ENCODE results near the gene DISP3. TPM values are rescaled to one million over a fixed set of nuclear protein-coding genes. Genes with fewer than 3 reads are reported as not detected.

The DISP3 gene
- polyA plus RNA-seq, 1 of the 3 experiments (the other 2 are of a cell fraction), result 0.08 TPM

- H2AFZ ChIP-seq (ENCODE audit: low read depth), result no peak overlapping the region
- no peaks in the 10 kb centered on the region for H3K27me3 ChIP-seq (ENCODE audit: insufficient read depth)
- no peaks in the 10 kb centered on the region for H3F3A ChIP-seq (replicated peaks; ENCODE audit: insufficient read depth)
- no peak for DNase-seq
- WGBS (ENCODE audit: low lambda C conversion rate), result 53% methylated on average over 20 of the region's 20 CpGs
- CTCF ChIA-PET, result no interaction called here
- H3K9me3 ChIP-seq, result no peaks in the 10 kb centered on the region
- H3K79me2 ChIP-seq (ENCODE audit: insufficient read depth), result no peaks in the 10 kb centered on the region
- H3K36me3 ChIP-seq (replicated peaks in 1 of 2; ENCODE audit: control insufficient read depth in 1 of 2, insufficient read depth in 2 of 2, low read length in 1 of 2), result no peaks in the 10 kb centered on the region
- no peaks in the 10 kb centered on the region for H4K20me1 ChIP-seq (ENCODE audit: insufficient read depth)
- H3K4me1 ChIP-seq (ENCODE audit: control insufficient read depth in 1 of 2, insufficient read depth in 2 of 2, low read depth in 1 of 2, low read length in 1 of 2), result peaks cover 0 to 3% of the 10 kb centered on the region in 2 experiments; a peak in 1 of 4 replicates
- H3K27ac ChIP-seq (ENCODE audit: low read depth in 2 of 2, low read length in 1 of 2), result no peak overlapping the region
- H3K9me2 ChIP-seq, result no peaks in the 10 kb centered on the region
- no peak overlapping the region for H3K9ac ChIP-seq
- POLR2A ChIA-PET, result no interaction called here
- no peak overlapping the region for H3K4me2 ChIP-seq
- no peak overlapping the region for H3K4me3 ChIP-seq (ENCODE audit: low read depth in 2 of 2, low read length in 1 of 2)
- TF ChIP-seq, protein P1, sequence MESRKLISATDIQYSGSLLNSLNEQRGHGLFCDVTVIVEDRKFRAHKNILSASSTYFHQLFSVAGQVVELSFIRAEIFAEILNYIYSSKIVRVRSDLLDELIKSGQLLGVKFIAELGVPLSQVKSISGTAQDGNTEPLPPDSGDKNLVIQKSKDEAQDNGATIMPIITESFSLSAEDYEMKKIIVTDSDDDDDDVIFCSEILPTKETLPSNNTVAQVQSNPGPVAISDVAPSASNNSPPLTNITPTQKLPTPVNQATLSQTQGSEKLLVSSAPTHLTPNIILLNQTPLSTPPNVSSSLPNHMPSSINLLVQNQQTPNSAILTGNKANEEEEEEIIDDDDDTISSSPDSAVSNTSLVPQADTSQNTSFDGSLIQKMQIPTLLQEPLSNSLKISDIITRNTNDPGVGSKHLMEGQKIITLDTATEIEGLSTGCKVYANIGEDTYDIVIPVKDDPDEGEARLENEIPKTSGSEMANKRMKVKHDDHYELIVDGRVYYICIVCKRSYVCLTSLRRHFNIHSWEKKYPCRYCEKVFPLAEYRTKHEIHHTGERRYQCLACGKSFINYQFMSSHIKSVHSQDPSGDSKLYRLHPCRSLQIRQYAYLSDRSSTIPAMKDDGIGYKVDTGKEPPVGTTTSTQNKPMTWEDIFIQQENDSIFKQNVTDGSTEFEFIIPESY (IDR thresholded peaks at IDR 0.05; ENCODE audit: borderline replicate concordance, low read depth), result no peak
- no peak for TF ChIP-seq EP300 (IDR thresholded peaks at IDR 0.05; ENCODE audit: borderline replicate concordance in 1 of 2, low read depth in 1 of 2, low read length in 1 of 2)
- no peak for TF ChIP-seq RFX5 (IDR thresholded peaks at IDR 0.05; ENCODE audit: low read length)
- TF ChIP-seq SIN3A (IDR thresholded peaks at IDR 0.05; ENCODE audit: borderline replicate concordance, low read depth, low read length), result no peak
- no peak for TF ChIP-seq NFIC (IDR thresholded peaks at IDR 0.05; ENCODE audit: borderline replicate concordance)
- TF ChIP-seq, protein P2, sequence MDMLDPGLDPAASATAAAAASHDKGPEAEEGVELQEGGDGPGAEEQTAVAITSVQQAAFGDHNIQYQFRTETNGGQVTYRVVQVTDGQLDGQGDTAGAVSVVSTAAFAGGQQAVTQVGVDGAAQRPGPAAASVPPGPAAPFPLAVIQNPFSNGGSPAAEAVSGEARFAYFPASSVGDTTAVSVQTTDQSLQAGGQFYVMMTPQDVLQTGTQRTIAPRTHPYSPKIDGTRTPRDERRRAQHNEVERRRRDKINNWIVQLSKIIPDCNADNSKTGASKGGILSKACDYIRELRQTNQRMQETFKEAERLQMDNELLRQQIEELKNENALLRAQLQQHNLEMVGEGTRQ (IDR thresholded peaks at IDR 0.05; ENCODE audit: borderline replicate concordance, low read depth, low read length), result no peak
- TF ChIP-seq RAD21 (IDR thresholded peaks at IDR 0.05; ENCODE audit: low read length), result no peak
- TF ChIP-seq GABPA (IDR thresholded peaks at IDR 0.05; ENCODE audit: low read depth), result no peak
- TF ChIP-seq PBX3 (IDR thresholded peaks at IDR 0.05), result no peak
- TF ChIP-seq POLR2AphosphoS5 (IDR thresholded peaks at IDR 0.05; ENCODE audit: low read depth, low read length), result no peak
- TF ChIP-seq FOXM1 (IDR thresholded peaks at IDR 0.05; ENCODE audit: low read depth), result no peak
- TF ChIP-seq GATA2 (CRISPR knock-in tag; IDR thresholded peaks at IDR 0.05), result no peak
- TF ChIP-seq MXI1 (IDR thresholded peaks at IDR 0.05; ENCODE audit: low read depth, low read length), result no peak
- TF ChIP-seq TEAD4 (IDR thresholded peaks at IDR 0.05; ENCODE audit: borderline replicate concordance, insufficient read depth), result no peak
- no peak for TF ChIP-seq ELF1 (IDR thresholded peaks at IDR 0.05)
- TF ChIP-seq JUND (IDR thresholded peaks at IDR 0.05), result no peak
- no peak for TF ChIP-seq NRF1 (IDR thresholded peaks at IDR 0.05; ENCODE audit: low read depth, low read length)
- TF ChIP-seq REST (IDR thresholded peaks at IDR 0.05; ENCODE audit: low read depth, low read length), result no peak
Measured at GRCh38 chr1:11448373-11449099, 30.4 kb upstream of the DISP3 start.
